ENCODE measurements around the gene GATA3. TPM values are rescaled to one million over a fixed set of nuclear protein-coding genes. Genes with fewer than 3 reads are reported as not detected.

The GATA3 gene
- polyA plus RNA-seq, 4 donors = 0.37 to 0.84 (median 0.63) TPM

GRCh38 chr10:8035641-8036470, 18.6 kb upstream of the GATA3 start:
- peaks cover 3 to 100% (median 47%) of the 10 kb centered on the region in 3 donors for H3K27me3 ChIP-seq (ENCODE audit: control insufficient read depth in 3 of 3, insufficient read depth in 3 of 3, low read length in 3 of 3)
- H3K4me3 ChIP-seq (ENCODE audit: low read depth in 1 of 3, low read length in 3 of 3) = no peak overlapping the region
- no peak overlapping the region for H3K27ac ChIP-seq (ENCODE audit: low read depth in 1 of 3, low read length in 2 of 3)
- H3K36me3 ChIP-seq (ENCODE audit: control insufficient read depth in 3 of 3, insufficient read depth in 2 of 3, low read depth in 1 of 3, low read length in 3 of 3) = no peaks in the 10 kb centered on the region
- WGBS, 3 donors = 6 to 13% (median 10%) methylated on average over 42 to 47 of the region's 47 CpGs
- FAIRE-seq (no peak), DNase-seq (no peak)
- H3K4me1 ChIP-seq (ENCODE audit: control insufficient read depth in 3 of 3, insufficient read depth in 2 of 3, low read depth in 1 of 3, low read length in 2 of 3) = peaks cover 5 to 8% (median 7%) of the 10 kb centered on the region in 3 donors
- H3K9me3 ChIP-seq (ENCODE audit: control insufficient read depth in 2 of 2, insufficient read depth in 1 of 2, low read depth in 1 of 2, low read length in 1 of 2) = peaks cover 0 to 3% of the 10 kb centered on the region in 2 donors

GRCh38 chr10:8036506-8037198, 17.8 kb upstream of the GATA3 start:
- no peak overlapping the region for H3K4me3 ChIP-seq (ENCODE audit: low read depth in 1 of 3, low read length in 3 of 3)
- no peak overlapping the region for H3K27ac ChIP-seq (ENCODE audit: low read depth in 1 of 3, low read length in 2 of 3)
- FAIRE-seq (no peak), DNase-seq (no peak)
- H3K4me1 ChIP-seq (ENCODE audit: control insufficient read depth in 3 of 3, insufficient read depth in 2 of 3, low read depth in 1 of 3, low read length in 2 of 3) = peaks cover 5 to 8% (median 7%) of the 10 kb centered on the region in 3 donors
- H3K27me3 ChIP-seq (ENCODE audit: control insufficient read depth in 3 of 3, insufficient read depth in 3 of 3, low read length in 3 of 3) = peaks cover 3 to 100% (median 45%) of the 10 kb centered on the region in 3 donors
- H3K9me3 ChIP-seq (ENCODE audit: control insufficient read depth in 2 of 2, insufficient read depth in 1 of 2, low read depth in 1 of 2, low read length in 1 of 2) = peaks cover 0 to 3% of the 10 kb centered on the region in 2 donors
- no peaks in the 10 kb centered on the region for H3K36me3 ChIP-seq (ENCODE audit: control insufficient read depth in 3 of 3, insufficient read depth in 2 of 3, low read depth in 1 of 3, low read length in 3 of 3)
- WGBS, 3 donors = 8 to 12% (median 10%) methylated on average over 18 of the region's 18 CpGs

- peaks cover 0 to 3% of the 10 kb centered on the region in 2 donors for H3K9me3 ChIP-seq (ENCODE audit: control insufficient read depth in 2 of 2, insufficient read depth in 1 of 2, low read depth in 1 of 2, low read length in 1 of 2)
- H3K27me3 ChIP-seq (ENCODE audit: control insufficient read depth in 3 of 3, insufficient read depth in 3 of 3, low read length in 3 of 3) = peaks cover 3 to 100% (median 50%) of the 10 kb centered on the region in 3 donors
- DNase-seq (peak in 1 of 2 donors; percentile 30), FAIRE-seq (no peak)
- no peaks in the 10 kb centered on the region for H3K36me3 ChIP-seq (ENCODE audit: control insufficient read depth in 3 of 3, insufficient read depth in 2 of 3, low read depth in 1 of 3, low read length in 3 of 3)
- WGBS, 3 donors = 5 to 10% (median 10%) methylated on average over 31 to 32 of the region's 32 CpGs
- H3K4me1 ChIP-seq (ENCODE audit: control insufficient read depth in 3 of 3, insufficient read depth in 2 of 3, low read depth in 1 of 3, low read length in 2 of 3) = peaks cover 5 to 8% (median 7%) of the 10 kb centered on the region in 3 donors
- no peak overlapping the region for H3K27ac ChIP-seq (ENCODE audit: low read depth in 1 of 3, low read length in 2 of 3)
- no peak overlapping the region for H3K4me3 ChIP-seq (ENCODE audit: low read depth in 1 of 3, low read length in 3 of 3)
Observed at GRCh38 chr10:8037199-8037801, 17.2 kb upstream of the GATA3 start.

- peaks cover 3 to 100% (median 55%) of the 10 kb centered on the region in 3 donors for H3K27me3 ChIP-seq (ENCODE audit: control insufficient read depth in 3 of 3, insufficient read depth in 3 of 3, low read length in 3 of 3)
- FAIRE-seq = no peak
- no peak overlapping the region for H3K27ac ChIP-seq (ENCODE audit: low read depth in 1 of 3, low read length in 2 of 3)
- DNase-seq = peak; percentile 19 to 36
- H3K4me3 ChIP-seq (ENCODE audit: low read depth in 1 of 3, low read length in 3 of 3) = no peak overlapping the region
- peaks cover 5 to 13% (median 7%) of the 10 kb centered on the region in 3 donors for H3K4me1 ChIP-seq (ENCODE audit: control insufficient read depth in 3 of 3, insufficient read depth in 2 of 3, low read depth in 1 of 3, low read length in 2 of 3)
- H3K36me3 ChIP-seq (ENCODE audit: control insufficient read depth in 3 of 3, insufficient read depth in 2 of 3, low read depth in 1 of 3, low read length in 3 of 3) = no peaks in the 10 kb centered on the region
- 4 to 12% (median 9%) methylated on average over 22 of the region's 22 CpGs for WGBS, 3 donors
- H3K9me3 ChIP-seq (ENCODE audit: control insufficient read depth in 2 of 2, insufficient read depth in 1 of 2, low read depth in 1 of 2, low read length in 1 of 2) = peaks cover 0 to 2% of the 10 kb centered on the region in 2 donors
Observed at GRCh38 chr10:8037941-8038894, 16.3 kb upstream of the GATA3 start.

- peaks cover 3 to 100% (median 50%) of the 10 kb centered on the region in 3 donors for H3K27me3 ChIP-seq (ENCODE audit: control insufficient read depth in 3 of 3, insufficient read depth in 3 of 3, low read length in 3 of 3)
- H3K36me3 ChIP-seq (ENCODE audit: control insufficient read depth in 3 of 3, insufficient read depth in 2 of 3, low read depth in 1 of 3, low read length in 3 of 3) = no peaks in the 10 kb centered on the region
- DNase-seq = peak in 1 of 2 donors; percentile 25
- peaks cover 2 to 19% (median 3%) of the 10 kb centered on the region in 3 donors for H3K4me1 ChIP-seq (ENCODE audit: control insufficient read depth in 3 of 3, insufficient read depth in 2 of 3, low read depth in 1 of 3, low read length in 2 of 3)
- H3K4me3 ChIP-seq (ENCODE audit: low read depth in 1 of 3, low read length in 3 of 3) = no peak overlapping the region
- 1 to 5% (median 4%) methylated on average over 10 of the region's 10 CpGs for WGBS, 3 donors
- H3K9me3 ChIP-seq (ENCODE audit: control insufficient read depth in 2 of 2, insufficient read depth in 1 of 2, low read depth in 1 of 2, low read length in 1 of 2) = no peaks in the 10 kb centered on the region
- FAIRE-seq = no peak
- H3K27ac ChIP-seq (ENCODE audit: low read depth in 1 of 3, low read length in 2 of 3) = no peak overlapping the region
Observed at GRCh38 chr10:8039321-8039881, 15.1 kb upstream of the GATA3 start.

GRCh38 chr10:8040651-8041050, 13.8 kb upstream of the GATA3 start:
- H3K4me1 ChIP-seq (ENCODE audit: control insufficient read depth in 3 of 3, insufficient read depth in 2 of 3, low read depth in 1 of 3, low read length in 2 of 3) = peaks cover 0 to 20% (median 2%) of the 10 kb centered on the region in 3 donors
- no peaks in the 10 kb centered on the region for H3K36me3 ChIP-seq (ENCODE audit: control insufficient read depth in 3 of 3, insufficient read depth in 2 of 3, low read depth in 1 of 3, low read length in 3 of 3)
- 7 to 11% (median 10%) methylated on average over 6 of the region's 6 CpGs for WGBS, 3 donors
- DNase-seq (no peak), FAIRE-seq (no peak)
- no peaks in the 10 kb centered on the region for H3K9me3 ChIP-seq (ENCODE audit: control insufficient read depth in 2 of 2, insufficient read depth in 1 of 2, low read depth in 1 of 2, low read length in 1 of 2)
- peaks cover 2 to 100% (median 54%) of the 10 kb centered on the region in 3 donors for H3K27me3 ChIP-seq (ENCODE audit: control insufficient read depth in 3 of 3, insufficient read depth in 3 of 3, low read length in 3 of 3)
- no peak overlapping the region for H3K27ac ChIP-seq (ENCODE audit: low read depth in 1 of 3, low read length in 2 of 3)
- no peak overlapping the region for H3K4me3 ChIP-seq (ENCODE audit: low read depth in 1 of 3, low read length in 3 of 3)

GRCh38 chr10:8041284-8041991, 13.1 kb upstream of the GATA3 start:
- Histone ChIP-seq H3K4me1 (ENCODE audit: control insufficient read depth in 3 of 3, insufficient read depth in 2 of 3, low read depth in 1 of 3, low read length in 2 of 3) (peaks cover 0 to 20% (median 2%) of the 10 kb centered on the region in 3 donors), H3K9me3 (ENCODE audit: control insufficient read depth in 2 of 2, insufficient read depth in 1 of 2, low read depth in 1 of 2, low read length in 1 of 2) (no peaks in the 10 kb centered on the region), H3K27me3 (ENCODE audit: control insufficient read depth in 3 of 3, insufficient read depth in 3 of 3, low read length in 3 of 3) (peaks cover 0 to 100% (median 55%) of the 10 kb centered on the region in 3 donors), H3K27ac (ENCODE audit: low read depth in 1 of 3, low read length in 2 of 3) (no peak overlapping the region), H3K36me3 (ENCODE audit: control insufficient read depth in 3 of 3, insufficient read depth in 2 of 3, low read depth in 1 of 3, low read length in 3 of 3) (no peaks in the 10 kb centered on the region), H3K4me3 (ENCODE audit: low read depth in 1 of 3, low read length in 3 of 3) (no peak overlapping the region)
- FAIRE-seq (no peak), DNase-seq (no peak)
- 8 to 9% (median 8%) methylated on average over 10 of the region's 10 CpGs for WGBS, 3 donors

Data from small intestine (tissue), 7 donors.